ENCODE results near the gene C17orf100.

DNA sequence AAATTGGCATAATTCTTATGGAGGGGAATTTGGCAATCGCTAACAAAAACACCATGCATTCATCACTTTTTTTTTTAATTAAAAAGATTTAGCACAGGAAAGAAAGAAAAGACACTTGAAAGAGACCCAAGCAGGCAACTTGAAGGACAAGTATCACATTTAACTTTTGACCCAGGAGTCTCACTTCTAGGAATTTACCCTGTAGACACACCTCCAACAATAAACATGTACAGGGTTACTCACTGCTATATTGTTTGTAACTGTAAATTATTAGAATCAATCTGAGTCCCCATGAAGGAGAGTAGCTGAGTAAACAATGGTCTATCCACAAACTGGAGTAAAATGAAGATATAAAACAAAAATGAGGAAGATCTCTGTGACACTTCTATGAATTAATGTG is 21.2 kb upstream of the C17orf100 start:
- TF ChIP-seq, protein P1, sequence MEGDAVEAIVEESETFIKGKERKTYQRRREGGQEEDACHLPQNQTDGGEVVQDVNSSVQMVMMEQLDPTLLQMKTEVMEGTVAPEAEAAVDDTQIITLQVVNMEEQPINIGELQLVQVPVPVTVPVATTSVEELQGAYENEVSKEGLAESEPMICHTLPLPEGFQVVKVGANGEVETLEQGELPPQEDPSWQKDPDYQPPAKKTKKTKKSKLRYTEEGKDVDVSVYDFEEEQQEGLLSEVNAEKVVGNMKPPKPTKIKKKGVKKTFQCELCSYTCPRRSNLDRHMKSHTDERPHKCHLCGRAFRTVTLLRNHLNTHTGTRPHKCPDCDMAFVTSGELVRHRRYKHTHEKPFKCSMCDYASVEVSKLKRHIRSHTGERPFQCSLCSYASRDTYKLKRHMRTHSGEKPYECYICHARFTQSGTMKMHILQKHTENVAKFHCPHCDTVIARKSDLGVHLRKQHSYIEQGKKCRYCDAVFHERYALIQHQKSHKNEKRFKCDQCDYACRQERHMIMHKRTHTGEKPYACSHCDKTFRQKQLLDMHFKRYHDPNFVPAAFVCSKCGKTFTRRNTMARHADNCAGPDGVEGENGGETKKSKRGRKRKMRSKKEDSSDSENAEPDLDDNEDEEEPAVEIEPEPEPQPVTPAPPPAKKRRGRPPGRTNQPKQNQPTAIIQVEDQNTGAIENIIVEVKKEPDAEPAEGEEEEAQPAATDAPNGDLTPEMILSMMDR (IDR thresholded peaks at IDR 0.05 in 2 of 3, conservative IDR thresholded peaks at IDR 0.05 in 1 of 3; ENCODE audit: control insufficient read depth in 2 of 3, extremely low read depth in 1 of 3, insufficient read depth in 1 of 3, low read depth in 3 of 3, low read length in 3 of 3): no peak
- TF ChIP-seq HDAC2 (IDR thresholded peaks at IDR 0.05): no peak
- no peak for TF ChIP-seq BACH1 (IDR thresholded peaks at IDR 0.05; ENCODE audit: borderline replicate concordance)
- TF ChIP-seq, protein P2, sequence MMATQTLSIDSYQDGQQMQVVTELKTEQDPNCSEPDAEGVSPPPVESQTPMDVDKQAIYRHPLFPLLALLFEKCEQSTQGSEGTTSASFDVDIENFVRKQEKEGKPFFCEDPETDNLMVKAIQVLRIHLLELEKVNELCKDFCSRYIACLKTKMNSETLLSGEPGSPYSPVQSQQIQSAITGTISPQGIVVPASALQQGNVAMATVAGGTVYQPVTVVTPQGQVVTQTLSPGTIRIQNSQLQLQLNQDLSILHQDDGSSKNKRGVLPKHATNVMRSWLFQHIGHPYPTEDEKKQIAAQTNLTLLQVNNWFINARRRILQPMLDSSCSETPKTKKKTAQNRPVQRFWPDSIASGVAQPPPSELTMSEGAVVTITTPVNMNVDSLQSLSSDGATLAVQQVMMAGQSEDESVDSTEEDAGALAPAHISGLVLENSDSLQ (IDR thresholded peaks at IDR 0.05): no peak
- no peak for TF ChIP-seq POLR2A (IDR thresholded peaks at IDR 0.05; ENCODE audit: low read depth, low read length)
- no peak for TF ChIP-seq EP300 (IDR thresholded peaks at IDR 0.05; ENCODE audit: borderline replicate concordance in 1 of 2, control insufficient read depth in 1 of 2, low read depth in 2 of 2, low read length in 2 of 2)
- no peak for TF ChIP-seq ASH2L (IDR thresholded peaks at IDR 0.05; ENCODE audit: borderline replicate concordance, low read depth)
- no peak for TF ChIP-seq ESRRA (IDR thresholded peaks at IDR 0.05; ENCODE audit: low read length)
- no peak for TF ChIP-seq TAF1 (IDR thresholded peaks at IDR 0.05; ENCODE audit: borderline replicate concordance, low read depth, low read length)
- TF ChIP-seq ZNF207 (IDR thresholded peaks at IDR 0.05; ENCODE audit: borderline replicate concordance): no peak
- no peak for TF ChIP-seq POLR2AphosphoS5 (IDR thresholded peaks at IDR 0.05; ENCODE audit: low read length)
- no peak for TF ChIP-seq EGR1 (IDR thresholded peaks at IDR 0.05; ENCODE audit: borderline replicate concordance in 1 of 2, low read depth in 2 of 2, low read length in 2 of 2)
- TF ChIP-seq, protein P3, sequence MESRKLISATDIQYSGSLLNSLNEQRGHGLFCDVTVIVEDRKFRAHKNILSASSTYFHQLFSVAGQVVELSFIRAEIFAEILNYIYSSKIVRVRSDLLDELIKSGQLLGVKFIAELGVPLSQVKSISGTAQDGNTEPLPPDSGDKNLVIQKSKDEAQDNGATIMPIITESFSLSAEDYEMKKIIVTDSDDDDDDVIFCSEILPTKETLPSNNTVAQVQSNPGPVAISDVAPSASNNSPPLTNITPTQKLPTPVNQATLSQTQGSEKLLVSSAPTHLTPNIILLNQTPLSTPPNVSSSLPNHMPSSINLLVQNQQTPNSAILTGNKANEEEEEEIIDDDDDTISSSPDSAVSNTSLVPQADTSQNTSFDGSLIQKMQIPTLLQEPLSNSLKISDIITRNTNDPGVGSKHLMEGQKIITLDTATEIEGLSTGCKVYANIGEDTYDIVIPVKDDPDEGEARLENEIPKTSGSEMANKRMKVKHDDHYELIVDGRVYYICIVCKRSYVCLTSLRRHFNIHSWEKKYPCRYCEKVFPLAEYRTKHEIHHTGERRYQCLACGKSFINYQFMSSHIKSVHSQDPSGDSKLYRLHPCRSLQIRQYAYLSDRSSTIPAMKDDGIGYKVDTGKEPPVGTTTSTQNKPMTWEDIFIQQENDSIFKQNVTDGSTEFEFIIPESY (IDR thresholded peaks at IDR 0.05): no peak
